SH-SY5Y (cell line): ENCODE measurements around the gene ERI2.

Experiments used
- GATA2 ChIP-seq: IDR thresholded peaks from 2 replicates; pipeline ENCODE4 v1.6.1; 2011; ENCODE audit warnings: mild to moderate bottlenecking, low read depth, low read length
- GATA3 ChIP-seq: IDR thresholded peaks from 2 replicates; pipeline ENCODE4 v1.6.1; 2011; ENCODE audit warnings: low read depth, mild to moderate bottlenecking, low read length, moderate library complexity

DNA sequence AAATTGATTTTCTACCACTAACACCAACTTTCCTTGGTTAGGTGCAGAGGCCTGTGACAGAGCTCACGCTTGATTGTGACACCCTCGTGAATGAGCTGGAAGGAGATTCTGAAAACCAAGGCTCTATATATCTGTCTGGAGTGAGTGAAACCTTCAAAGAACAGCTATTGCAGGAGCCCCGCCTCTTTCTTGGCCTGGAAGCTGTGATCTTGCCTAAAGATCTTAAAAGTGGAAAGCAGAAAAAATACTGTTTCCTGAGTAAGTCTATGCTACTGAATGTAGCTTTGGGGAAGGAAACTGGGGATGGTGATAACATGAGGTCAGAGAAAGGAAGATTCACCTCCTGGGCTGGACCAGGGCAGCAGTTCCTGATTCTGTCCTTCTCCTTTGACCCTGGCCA lies 38.3 kb upstream of the ERI2 start:
- TF ChIP-seq GATA2 (no peak), GATA3 (no peak)
